Suprapubic skin (tissue), 4 donors: ENCODE measurements around the gene ZFHX3. TPM values are rescaled to one million over a fixed set of nuclear protein-coding genes. Genes with fewer than 3 reads are reported as not detected.
A peak's percentile ranks its signal among the peaks of the same experiment; 100 is the strongest.

ENCODE experiments used
- DNase-seq, 2 donors: peaks; one replicate each; pipeline ENCODE4 v3.0.0-alpha.2; 2019; ENCODE audit warnings: low spot score in 2 of 2
- H3K27ac ChIP-seq: fragments of 200-600 bp; sonication (generic); one replicate; pipeline ENCODE4 v1.5.1; 2019
- H3K27me3 ChIP-seq: fragments of 200-600 bp; sonication (generic); one replicate; pipeline ENCODE4 v1.5.1; 2019
- H3K36me3 ChIP-seq: fragments of 200-600 bp; sonication (generic); one replicate; pipeline ENCODE4 v1.5.1; 2019
- H3K4me1 ChIP-seq: fragments of 200-600 bp; sonication (generic); one replicate; pipeline ENCODE4 v1.5.1; 2019
- H3K4me3 ChIP-seq: fragments of 200-600 bp; sonication (generic); one replicate; pipeline ENCODE4 v1.5.1; 2019; ENCODE audit warnings: mild to moderate bottlenecking
- H3K9me3 ChIP-seq: fragments of 200-600 bp; sonication (generic); one replicate; pipeline ENCODE4 v1.5.1; 2019
- CTCF ChIP-seq, 2 donors: fragments of 200-600 bp in 1 of 2; fragments of 450-650 bp in 1 of 2; sonication (generic) in 1 of 2; IDR thresholded peaks; one replicate each; pipeline ENCODE4 v1.5.1; 2016 to 2019; ENCODE audit warnings: antibody characterized with exemption in 2 of 2, mild to moderate bottlenecking in 1 of 2, moderate library complexity in 1 of 2
- EP300 ChIP-seq: sonication (generic); formaldehyde crosslinking; IDR thresholded peaks from one replicate; pipeline ENCODE4 v1.6.1; 2017; ENCODE audit warnings: antibody characterized with exemption
- POLR2A ChIP-seq, 2 donors: fragments of 450-650 bp; IDR thresholded peaks; one replicate each; pipeline ENCODE4 v1.6.1; 2017; ENCODE audit warnings: antibody characterized with exemption in 2 of 2, mild to moderate bottlenecking in 2 of 2, moderate library complexity in 2 of 2
- POLR2AphosphoS5 ChIP-seq, 3 donors: sonication (generic); formaldehyde crosslinking; IDR thresholded peaks; one replicate each; pipeline ENCODE4 v1.6.1; 2017; ENCODE audit warnings: antibody characterized with exemption in 3 of 3
- WGBS: methylation state at CpG from one replicate; pipeline ENCODE4 v1.1.5; 2018; 5-methylcytosine and 5-hydroxymethylcytosine counted together
- total RNA-seq, 4 donors: library from RNA; depleted of rRNA; stranded (reverse); fragments of >200 nt; gene quantifications; one replicate each; pipeline ENCODE4 v1.1.0, GENCODE V29; 2016

Gene ZFHX3
- total RNA-seq, 4 donors from 2014 or later = 10.4 to 16.1 (median 12.8) TPM

- WGBS = 70% methylated on average over 5 of the region's 9 CpGs
- no peaks in the 10 kb centered on the region for H3K36me3 ChIP-seq
- DNase-seq = no peak
- H3K27me3 ChIP-seq = no peaks in the 10 kb centered on the region
- no peak overlapping the region for H3K27ac ChIP-seq
- H3K4me1 ChIP-seq = peaks cover 30% of the 10 kb centered on the region
- H3K4me3 ChIP-seq = no peak overlapping the region
- no peaks in the 10 kb centered on the region for H3K9me3 ChIP-seq
- no peak for TF ChIP-seq POLR2AphosphoS5 (IDR thresholded peaks at IDR 0.05)
- no peak for TF ChIP-seq CTCF (IDR thresholded peaks at IDR 0.05)
- no peak for TF ChIP-seq EP300
- TF ChIP-seq POLR2A (IDR thresholded peaks at IDR 0.05) = no peak
These were observed 19.7 kb downstream of the ZFHX3 start for GRCh38 chr16:73028263-73028662.

GRCh38 chr16:73027685-73028111, 20.2 kb downstream of the ZFHX3 start:
- WGBS = 74% methylated on average over 3 of the region's 10 CpGs
- TF ChIP-seq POLR2A (IDR thresholded peaks at IDR 0.05) = no peak
- no peak for TF ChIP-seq EP300
- TF ChIP-seq POLR2AphosphoS5 (IDR thresholded peaks at IDR 0.05) = no peak
- no peak for TF ChIP-seq CTCF (IDR thresholded peaks at IDR 0.05)
- Histone ChIP-seq H3K27ac (no peak overlapping the region), H3K4me1 (peaks cover 30% of the 10 kb centered on the region), H3K9me3 (no peaks in the 10 kb centered on the region), H3K36me3 (no peaks in the 10 kb centered on the region), H3K4me3 (no peak overlapping the region), H3K27me3 (no peaks in the 10 kb centered on the region)
- no peak for DNase-seq

- Histone ChIP-seq H3K9me3 (no peaks in the 10 kb centered on the region), H3K27ac (no peak overlapping the region), H3K36me3 (no peaks in the 10 kb centered on the region), H3K4me1 (peaks cover 29% of the 10 kb centered on the region), H3K27me3 (no peaks in the 10 kb centered on the region), H3K4me3 (no peak overlapping the region)
- 95% methylated on average over 13 of the region's 13 CpGs for WGBS
- DNase-seq = no peak
- TF ChIP-seq EP300 (no peak), CTCF (IDR thresholded peaks at IDR 0.05) (no peak), POLR2AphosphoS5 (IDR thresholded peaks at IDR 0.05) (no peak)
These were observed 20.9 kb downstream of the ZFHX3 start for GRCh38 chr16:73026754-73027684.

DNA sequence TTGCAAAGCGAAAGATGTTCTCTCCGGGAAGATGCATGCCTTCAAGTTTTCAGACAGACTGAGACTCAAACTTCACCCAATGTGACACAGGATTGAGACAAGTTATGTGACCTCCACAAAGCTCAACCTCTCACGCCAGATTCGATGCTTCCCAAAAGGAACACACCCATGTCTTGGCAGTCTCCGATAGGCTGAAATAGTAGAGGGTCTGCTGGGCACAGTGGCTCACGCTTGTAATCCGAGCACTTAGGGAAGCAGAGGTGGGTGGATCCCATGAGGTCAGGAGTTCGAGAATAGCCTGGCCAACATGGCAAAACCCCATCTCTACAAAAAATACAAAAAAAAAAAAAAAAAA, 22.1 kb downstream of the ZFHX3 start:
- DNase-seq = peak in 1 of 2 donors; percentile 27
- TF ChIP-seq POLR2AphosphoS5 (IDR thresholded peaks at IDR 0.05) (no peak), POLR2A (IDR thresholded peaks at IDR 0.05) (no peak)
- WGBS = 52% methylated on average over 7 of the region's 8 CpGs
- Histone ChIP-seq H3K36me3 (no peaks in the 10 kb centered on the region), H3K9me3 (no peaks in the 10 kb centered on the region), H3K27ac (peak overlapping the region; percentile 36), H3K4me3 (no peak overlapping the region), H3K27me3 (no peaks in the 10 kb centered on the region), H3K4me1 (peaks cover 24% of the 10 kb centered on the region)

GRCh38 chr16:73025151-73025855, 22.6 kb downstream of the ZFHX3 start:
- no peak for DNase-seq
- Histone ChIP-seq H3K9me3 (no peaks in the 10 kb centered on the region), H3K4me3 (no peak overlapping the region), H3K27ac (peak overlapping the region; percentile 36), H3K4me1 (peaks cover 24% of the 10 kb centered on the region), H3K27me3 (no peaks in the 10 kb centered on the region), H3K36me3 (no peaks in the 10 kb centered on the region)
- 68% methylated on average over 11 of the region's 11 CpGs for WGBS
- TF ChIP-seq POLR2A (IDR thresholded peaks at IDR 0.05) (no peak), EP300 (no peak), POLR2AphosphoS5 (IDR thresholded peaks at IDR 0.05) (no peak), CTCF (IDR thresholded peaks at IDR 0.05) (no peak)
